ENCODE measurements around the gene CDYL. TPM values are rescaled to one million over a fixed set of nuclear protein-coding genes. Genes with fewer than 3 reads are reported as not detected.

CDYL gene
- total and polyA plus RNA-seq, 10 donors: 6.8 to 48.4 (median 35.3) TPM

DNA sequence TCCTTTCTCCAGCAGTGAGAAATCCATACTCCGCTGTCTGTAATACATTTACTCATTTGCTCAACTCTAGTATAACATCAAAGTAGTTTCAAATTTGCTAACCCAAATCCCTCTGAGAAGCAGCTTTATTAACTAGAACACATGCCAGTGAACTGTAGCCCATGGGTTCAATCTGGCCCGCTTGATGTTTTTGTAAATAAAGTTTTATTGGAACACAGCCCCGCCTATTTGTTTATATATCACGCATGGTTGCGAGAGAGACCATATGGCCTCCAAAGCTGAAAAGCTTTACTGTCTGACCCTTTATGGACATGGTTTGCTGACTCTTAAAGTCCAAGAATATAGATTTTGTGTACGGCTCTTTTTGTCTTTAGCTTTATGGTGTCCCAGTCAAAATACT lies 32.2 kb downstream of the CDYL start:
- 95 to 96% (median 96%) methylated on average over 6 of the region's 6 CpGs for WGBS, 5 donors
- intact Hi-C loops (cut with DNase I; ENCODE audit: low total_unique reads): no loop called here
- TF ChIP-seq, protein P1, sequence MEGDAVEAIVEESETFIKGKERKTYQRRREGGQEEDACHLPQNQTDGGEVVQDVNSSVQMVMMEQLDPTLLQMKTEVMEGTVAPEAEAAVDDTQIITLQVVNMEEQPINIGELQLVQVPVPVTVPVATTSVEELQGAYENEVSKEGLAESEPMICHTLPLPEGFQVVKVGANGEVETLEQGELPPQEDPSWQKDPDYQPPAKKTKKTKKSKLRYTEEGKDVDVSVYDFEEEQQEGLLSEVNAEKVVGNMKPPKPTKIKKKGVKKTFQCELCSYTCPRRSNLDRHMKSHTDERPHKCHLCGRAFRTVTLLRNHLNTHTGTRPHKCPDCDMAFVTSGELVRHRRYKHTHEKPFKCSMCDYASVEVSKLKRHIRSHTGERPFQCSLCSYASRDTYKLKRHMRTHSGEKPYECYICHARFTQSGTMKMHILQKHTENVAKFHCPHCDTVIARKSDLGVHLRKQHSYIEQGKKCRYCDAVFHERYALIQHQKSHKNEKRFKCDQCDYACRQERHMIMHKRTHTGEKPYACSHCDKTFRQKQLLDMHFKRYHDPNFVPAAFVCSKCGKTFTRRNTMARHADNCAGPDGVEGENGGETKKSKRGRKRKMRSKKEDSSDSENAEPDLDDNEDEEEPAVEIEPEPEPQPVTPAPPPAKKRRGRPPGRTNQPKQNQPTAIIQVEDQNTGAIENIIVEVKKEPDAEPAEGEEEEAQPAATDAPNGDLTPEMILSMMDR (IDR thresholded peaks at IDR 0.05 in 8 of 11, conservative IDR thresholded peaks at IDR 0.05 in 3 of 11): no peak
- no peak for TF ChIP-seq POLR2A (IDR thresholded peaks at IDR 0.05)
- TF ChIP-seq POLR2AphosphoS5 (IDR thresholded peaks at IDR 0.05): no peak

DNA sequence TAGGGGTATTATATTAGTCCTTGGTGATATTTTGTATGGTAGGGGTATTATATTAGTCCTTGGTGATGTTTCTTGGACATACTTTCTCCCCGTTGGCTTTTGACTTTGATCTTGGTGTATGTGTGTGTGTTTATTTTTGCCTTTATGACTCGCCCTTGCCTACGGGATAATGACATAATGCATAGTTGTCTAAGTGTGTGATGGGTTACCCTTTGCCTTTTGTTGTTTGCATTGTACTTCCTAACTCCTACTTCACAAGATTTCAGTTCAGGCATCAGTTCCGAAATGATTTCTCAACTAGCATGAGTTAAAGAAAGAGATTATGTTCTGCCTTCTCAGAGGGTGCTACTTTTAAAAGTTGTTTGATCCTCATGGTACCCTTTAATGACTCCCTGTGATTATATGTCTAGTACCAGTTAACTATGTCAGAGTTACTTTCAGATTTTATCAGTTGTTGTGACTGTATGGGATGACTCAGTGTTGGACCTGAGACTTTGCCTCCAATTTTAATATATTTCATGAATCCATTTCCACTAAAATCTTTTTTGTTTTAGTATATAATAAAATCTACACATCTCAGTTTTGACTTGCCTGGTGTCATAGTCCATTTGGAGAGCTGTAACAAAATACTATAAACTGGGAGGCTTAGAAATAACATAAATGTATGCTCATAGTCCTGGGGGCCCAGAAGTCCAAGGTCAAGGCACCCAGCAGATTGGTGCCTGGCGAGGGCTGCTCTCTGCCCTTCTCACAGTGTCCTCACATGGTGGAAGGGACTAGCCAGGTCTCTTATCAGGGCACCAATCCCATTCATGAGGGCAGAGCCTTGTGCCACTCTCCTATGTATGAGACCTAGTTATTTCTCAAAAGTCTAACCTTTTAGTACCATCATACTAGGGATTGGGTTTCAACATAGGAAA lies 34.1 kb downstream of the CDYL start:
- intact Hi-C loops (cut with DNase I; ENCODE audit: low total_unique reads): no loop called here

More for the DNA sequence above, 32.2 kb downstream of the CDYL start:
- Histone ChIP-seq H3K4me1 (peaks cover 5 to 66% (median 48%) of the 10 kb centered on the region in 6 donors), H3K36me3 (no peaks in the 10 kb centered on the region), H3K27ac (no peak overlapping the region), H3K4me3 (no peak overlapping the region), H3K9me3 (peaks cover 0 to 13% (median 0%) of the 10 kb centered on the region in 8 donors), H3K27me3 (replicated peaks in 1 of 7) (no peaks in the 10 kb centered on the region)
- DNase-seq: no peak

DNA sequence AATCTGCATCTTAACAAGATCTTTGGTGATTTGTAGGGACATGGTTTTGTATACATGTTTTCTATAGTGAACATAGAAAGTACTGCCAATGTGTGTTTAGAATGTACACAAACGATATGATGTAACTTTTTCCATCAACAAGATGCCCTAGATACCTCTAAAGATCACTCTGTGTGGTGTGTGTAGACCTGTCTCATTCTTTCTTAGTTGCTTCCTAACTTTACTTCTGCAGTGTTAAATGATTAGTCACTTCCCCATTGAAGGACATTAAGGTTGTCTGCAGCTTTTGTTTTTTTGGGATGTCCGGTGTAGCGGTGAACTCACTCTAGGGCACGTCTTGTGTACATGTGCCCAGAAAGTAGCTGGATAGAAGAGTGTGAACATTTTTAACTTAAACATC lies 35.9 kb downstream of the CDYL start:
- intact Hi-C loops (cut with DNase I; ENCODE audit: low total_unique reads): no loop called here
- H3K27me3 ChIP-seq (replicated peaks in 1 of 7): no peaks in the 10 kb centered on the region
- H3K27ac ChIP-seq: no peak overlapping the region
- TF ChIP-seq, protein P1 (IDR thresholded peaks at IDR 0.05 in 8 of 11, conservative IDR thresholded peaks at IDR 0.05 in 3 of 11): no peak
- no peak for TF ChIP-seq POLR2AphosphoS5 (IDR thresholded peaks at IDR 0.05)
- H3K9me3 ChIP-seq: peaks cover 0 to 13% (median 0%) of the 10 kb centered on the region in 8 donors
- WGBS, 5 donors: 23 to 39% (median 35%) methylated on average over 4 of the region's 4 CpGs
- no peaks in the 10 kb centered on the region for H3K36me3 ChIP-seq
- H3K4me3 ChIP-seq: no peak overlapping the region
- peaks cover 5 to 67% (median 45%) of the 10 kb centered on the region in 6 donors for H3K4me1 ChIP-seq
- DNase-seq: no peak

More for the DNA sequence above, 34.1 kb downstream of the CDYL start:
- H3K27ac ChIP-seq: no peak overlapping the region
- TF ChIP-seq, protein P1 (IDR thresholded peaks at IDR 0.05 in 8 of 11, conservative IDR thresholded peaks at IDR 0.05 in 3 of 11): no peak
- TF ChIP-seq POLR2AphosphoS5 (IDR thresholded peaks at IDR 0.05) (no peak), POLR2A (IDR thresholded peaks at IDR 0.05) (no peak)
- H3K4me3 ChIP-seq: no peak overlapping the region
- H3K4me1 ChIP-seq: peaks cover 5 to 69% (median 56%) of the 10 kb centered on the region in 6 donors
- H3K36me3 ChIP-seq: no peaks in the 10 kb centered on the region
- H3K9me3 ChIP-seq: peaks cover 0 to 13% (median 0%) of the 10 kb centered on the region in 8 donors
- WGBS, 5 donors: 87 to 93% (median 88%) methylated on average over 5 of the region's 5 CpGs
- DNase-seq: no peak
- H3K27me3 ChIP-seq (replicated peaks in 1 of 7): no peaks in the 10 kb centered on the region

DNA sequence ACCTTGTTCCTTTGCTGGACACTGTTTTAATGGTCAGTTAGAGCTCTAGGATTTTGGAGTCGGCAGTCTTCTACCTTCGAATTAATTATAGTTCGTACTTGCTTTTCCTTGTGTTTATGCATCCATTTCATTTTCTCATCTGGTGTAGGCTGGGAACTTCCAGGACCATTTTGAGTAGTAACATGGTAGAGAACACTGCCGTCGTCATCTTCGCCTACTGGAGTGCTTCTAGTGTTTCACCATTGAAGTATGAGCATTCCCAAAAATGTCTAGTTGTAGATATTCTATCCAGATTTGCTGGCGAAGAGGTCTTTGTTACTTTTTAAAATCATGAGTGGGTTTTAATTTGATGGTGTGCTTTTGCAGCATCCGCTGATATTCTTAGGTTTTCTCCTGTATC lies 36.9 kb downstream of the CDYL start:
- 96 to 99% (median 98%) methylated on average over 8 of the region's 8 CpGs for WGBS, 5 donors
- H3K4me3 ChIP-seq: no peak overlapping the region
- no peaks in the 10 kb centered on the region for H3K27me3 ChIP-seq (replicated peaks in 1 of 7)
- H3K36me3 ChIP-seq: no peaks in the 10 kb centered on the region
- no peak for TF ChIP-seq POLR2A (IDR thresholded peaks at IDR 0.05)
- TF ChIP-seq POLR2AphosphoS5 (IDR thresholded peaks at IDR 0.05): no peak
- TF ChIP-seq, protein P1 (IDR thresholded peaks at IDR 0.05 in 8 of 11, conservative IDR thresholded peaks at IDR 0.05 in 3 of 11): no peak
- H3K27ac ChIP-seq: no peak overlapping the region
- H3K9me3 ChIP-seq: peaks cover 0 to 13% (median 0%) of the 10 kb centered on the region in 8 donors
- peaks cover 5 to 75% (median 43%) of the 10 kb centered on the region in 6 donors for H3K4me1 ChIP-seq
- DNase-seq: no peak
- intact Hi-C loops (cut with DNase I; ENCODE audit: low total_unique reads): no loop called here
